ENCODE measurements around the gene NUP62.

- TF ChIP-seq EP300 (IDR thresholded peaks at IDR 0.05; ENCODE audit: borderline replicate concordance in 1 of 2, low read depth in 1 of 2, low read length in 1 of 2): peak; percentile 53 to 98; a peak in 3 of 4 replicates
- TF ChIP-seq REST (IDR thresholded peaks at IDR 0.05; ENCODE audit: low read depth, low read length): no peak
- TF ChIP-seq EZH2phosphoT487 (IDR thresholded peaks at IDR 0.05; ENCODE audit: borderline replicate concordance, low read depth): no peak
- no peak for TF ChIP-seq SIN3A (IDR thresholded peaks at IDR 0.05; ENCODE audit: borderline replicate concordance, low read depth, low read length)
- no peak for TF ChIP-seq CTCF (IDR thresholded peaks at IDR 0.05)
- peak; percentile 71 for TF ChIP-seq POLR2AphosphoS5 (IDR thresholded peaks at IDR 0.05; ENCODE audit: low read depth, low read length)
- TF ChIP-seq CHD2 (IDR thresholded peaks at IDR 0.05; ENCODE audit: low read length, partially characterized antibody): no peak
- TF ChIP-seq RFX5 (IDR thresholded peaks at IDR 0.05; ENCODE audit: low read length): peak; percentile 100
- TF ChIP-seq IRF3 (IDR thresholded peaks at IDR 0.05; ENCODE audit: low read depth, low read length): peak; percentile 64
- peak; percentile 71 for TF ChIP-seq NRF1 (IDR thresholded peaks at IDR 0.05; ENCODE audit: low read depth, low read length)
These were observed 59.6 kb downstream of the NUP62 start for GRCh38 chr19:49869484-49870308.

All from SK-N-SH (cell line).